Activated naive CD4-positive, alpha-beta T cell treated with anti-CD3 and anti-CD28 coated beads for 36 hours (primary cell): ENCODE measurements around the gene HSPG2. TPM values are rescaled to one million over a fixed set of nuclear protein-coding genes. Genes with fewer than 3 reads are reported as not detected.
"Not testable (repeated sequence)": the region's sequence is repeated elsewhere in the genome, so short reads cannot be mapped to it uniquely, and the experiment has no call there.

ENCODE experiments used
- CTCF ChIA-PET: fragments of 350-600 bp; sonication (Branson Sonifier 250); formaldehyde crosslinking; loops from one replicate; lab custom pipeline; 2021; ENCODE audit warnings: antibody characterized with exemption; lab: Charles Lee
- DNase-seq: peaks from one replicate; pipeline ENCODE4 v3.0.0-alpha.2; 2020
- H3K27ac Mint-ChIP-seq: one replicate; pipeline ENCODE4 v1.8.0; 2021; ENCODE audit warnings: mild to moderate bottlenecking, mixed read lengths
- H3K27me3 Mint-ChIP-seq: one replicate; pipeline ENCODE4 v1.8.0; 2021; ENCODE audit warnings: low read depth, mixed read lengths
- H3K36me3 Mint-ChIP-seq: one replicate; pipeline ENCODE4 v1.8.0; 2021; ENCODE audit warnings: low read depth, mixed read lengths
- H3K4me1 Mint-ChIP-seq: one replicate; pipeline ENCODE4 v1.8.0; 2021; ENCODE audit warnings: low read depth, mixed read lengths
- H3K4me3 Mint-ChIP-seq: one replicate; pipeline ENCODE4 v1.8.0; 2021; ENCODE audit warnings: mild to moderate bottlenecking, moderate library complexity, mixed read lengths
- H3K9me3 Mint-ChIP-seq: one replicate; pipeline ENCODE4 v1.8.0; 2021; ENCODE audit warnings: mixed read lengths
- intact Hi-C: fragments of 100-400 bp; cut with micrococcal nuclease; formaldehyde crosslinking; loops from one replicate; pipeline ENCODE4 v1.15.1; 2023
- total RNA-seq, 2 experiments: library from RNA; stranded (reverse); gene quantifications; one replicate each; pipeline ENCODE4 v1.2.3, GENCODE V29; 2021

The HSPG2 gene
- total RNA-seq, 2 experiments from 2014 or later = 4.5 to 4.9 TPM

DNA sequence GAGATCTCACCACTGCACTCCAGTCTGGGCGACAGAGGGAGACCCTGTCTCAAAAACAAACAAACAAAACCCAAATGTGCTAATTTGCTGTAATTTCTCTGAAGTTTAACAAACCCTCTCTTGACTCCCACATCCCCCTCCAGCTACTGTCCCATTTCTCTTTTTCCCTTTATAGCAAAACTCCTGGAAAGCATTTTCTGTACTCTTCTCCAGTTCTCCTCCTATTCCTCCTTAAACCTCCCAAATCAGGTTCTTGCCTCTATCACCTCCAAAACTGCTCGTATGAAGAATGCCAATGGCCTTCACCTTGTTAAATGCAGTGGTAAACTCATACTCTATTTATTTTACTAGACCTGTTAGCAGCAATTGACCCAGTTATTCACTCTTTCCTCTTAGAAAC lies 150.5 kb downstream of the HSPG2 start:
- Mint-ChIP-seq H3K4me3 (no peak overlapping the region), H3K36me3 (peaks cover 5% of the 10 kb centered on the region), H3K9me3 (no peaks in the 10 kb centered on the region), H3K4me1 (peaks cover 5% of the 10 kb centered on the region), H3K27ac (no peak overlapping the region), H3K27me3 (no peaks in the 10 kb centered on the region)
- intact Hi-C loops = no loop called here
- no peak for DNase-seq
- CTCF ChIA-PET = no interaction called here

- H3K27ac Mint-ChIP-seq, H3K36me3 Mint-ChIP-seq, H3K4me3 Mint-ChIP-seq, H3K4me1 Mint-ChIP-seq, DNase-seq, H3K27me3 Mint-ChIP-seq, H3K9me3 Mint-ChIP-seq, intact Hi-C loops: not testable (repeated sequence)
- CTCF ChIA-PET = interaction anchor here (0.6 kb wide), 1 partner anchor 655 kb away, joined by 3 read pairs; no protein-coding TSS in a partner anchor
Observed at GRCh38 chr1:21785764-21786163, 151.3 kb downstream of the HSPG2 start.

DNA sequence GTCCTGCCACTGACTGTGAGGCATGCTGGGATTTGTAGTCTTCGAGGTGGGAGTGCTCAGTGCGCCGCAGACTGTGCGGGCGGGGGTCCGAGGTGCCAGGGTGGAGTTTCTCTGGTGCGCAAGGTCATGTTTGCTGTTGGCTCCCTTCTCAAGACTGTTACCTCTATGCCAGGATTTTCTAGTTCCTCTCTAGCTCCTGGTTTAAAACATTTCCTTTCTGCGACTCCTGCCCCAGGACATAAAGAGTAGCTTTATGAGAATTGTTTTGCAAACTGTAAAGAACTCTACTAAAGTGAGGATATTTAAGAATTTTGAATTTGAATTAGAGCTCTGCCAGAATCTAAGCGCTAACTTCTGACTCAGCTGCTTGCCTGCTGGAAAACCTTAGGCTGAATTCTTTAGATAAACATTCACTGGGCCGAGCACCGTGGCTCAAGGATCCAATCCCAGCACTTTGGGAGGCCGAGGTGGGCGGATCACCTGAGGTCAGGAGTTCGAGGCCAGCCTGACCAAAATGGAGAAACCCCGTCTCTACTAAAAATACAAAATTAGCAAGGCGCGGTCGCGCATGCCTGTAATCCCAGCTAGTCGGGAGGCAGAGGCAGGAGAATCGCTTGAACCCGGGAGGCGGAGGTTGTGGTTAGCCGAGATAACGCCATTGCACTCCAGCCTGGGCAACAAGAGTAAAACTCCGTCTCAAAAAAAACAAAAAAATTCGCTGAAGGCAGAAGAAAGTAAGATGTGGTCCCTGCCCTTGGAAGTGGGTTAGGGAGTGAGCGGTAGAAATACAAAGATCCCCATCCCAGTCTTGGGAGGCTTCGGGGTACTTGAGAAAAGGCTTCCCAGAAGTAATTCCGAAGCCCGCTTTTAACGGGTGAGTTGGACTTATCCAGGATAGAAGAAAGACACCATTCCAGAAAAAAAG lies 153.2 kb downstream of the HSPG2 start:
- Mint-ChIP-seq H3K9me3 (no peaks in the 10 kb centered on the region), H3K27ac (peak overlapping the region; percentile 100), H3K4me1 (peaks cover 18% of the 10 kb centered on the region), H3K4me3 (peak overlapping the region; percentile 95), H3K36me3 (peaks cover 7% of the 10 kb centered on the region), H3K27me3 (no peaks in the 10 kb centered on the region)
- CTCF ChIA-PET = interaction anchor here (1.1 kb wide), 1 partner anchor 58 kb away, joined by 3 read pairs; no protein-coding TSS in a partner anchor
- no peak for DNase-seq
- intact Hi-C loops = loop anchor here (1.0 to 5.0 kb wide), 9 partner anchors 43 to 852 kb away; partner anchors contain the start of genes RAP1GAP and ZBTB40

DNA sequence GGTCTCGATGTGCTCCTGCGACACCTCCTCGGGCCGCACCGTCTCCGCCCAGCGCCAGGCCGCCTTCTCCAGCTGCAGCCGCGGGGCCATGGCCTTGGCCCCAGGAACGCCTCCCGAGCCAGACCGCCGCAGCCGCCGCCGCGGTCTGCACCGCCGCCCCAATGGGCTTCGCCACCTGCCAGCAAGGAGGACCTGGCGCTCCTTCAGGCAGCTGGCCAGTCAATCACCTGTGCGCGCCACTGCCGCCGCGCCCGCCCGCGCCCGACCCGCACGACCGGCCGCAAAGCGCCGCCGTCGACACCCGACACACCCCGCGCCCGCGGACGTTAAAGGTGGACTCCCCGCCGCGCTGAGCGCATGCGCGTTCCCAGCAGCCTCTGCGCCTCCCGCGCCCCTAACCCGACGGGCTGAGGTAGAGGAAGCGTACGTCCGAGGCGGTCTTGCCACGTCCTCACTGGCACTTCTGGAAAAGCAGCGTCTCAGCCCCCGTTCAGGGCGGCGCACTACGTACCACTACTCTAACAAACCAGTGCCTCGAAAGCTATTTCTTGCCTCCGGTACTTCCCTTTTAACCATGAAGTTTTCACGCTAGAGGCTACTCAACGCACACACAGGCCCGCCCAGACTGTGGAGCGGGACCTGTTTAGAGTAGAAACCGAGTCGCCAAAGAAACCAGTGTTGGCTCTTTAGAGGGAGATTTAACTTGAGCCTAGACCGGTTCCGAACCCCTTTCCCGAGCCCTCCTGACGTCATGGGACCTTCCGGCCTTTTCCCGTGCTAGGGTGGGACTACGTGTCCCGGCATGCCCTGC lies 154.0 kb downstream of the HSPG2 start, which contains the start of gene USP48:
USP48 (minus strand) TSS at position 282 of the 811 bp plus-strand sequence; CDS start at position 90, 192 bp downstream.
- DNase-seq = peak; percentile 97
- peaks cover 25% of the 10 kb centered on the region for H3K4me1 Mint-ChIP-seq
- peak within 1 kb of the TSS; percentile 95 for H3K4me3 Mint-ChIP-seq
- CTCF ChIA-PET = interaction anchor here (0.7 to 1.1 kb wide), 4 partner anchors 37 to 174 kb away, joined by 3 to 5 read pairs (median 3); no protein-coding TSS in a partner anchor
- peak within 1 kb of the TSS; percentile 100 for H3K27ac Mint-ChIP-seq
- intact Hi-C loops = loop anchor here (1.0 to 5.0 kb wide), 10 partner anchors 42 to 851 kb away; partner anchors contain the start of genes RAP1GAP and ZBTB40
- H3K27me3 Mint-ChIP-seq = no peaks in the 10 kb centered on the region
- peaks cover 7% of the 10 kb centered on the region for H3K36me3 Mint-ChIP-seq
- no peaks in the 10 kb centered on the region for H3K9me3 Mint-ChIP-seq

- H3K9me3 Mint-ChIP-seq = no peaks in the 10 kb centered on the region
- intact Hi-C loops = loop anchor here (1.0 to 5.0 kb wide), 7 partner anchors 42 to 670 kb away; partner anchors contain the start of genes RAP1GAP and ZBTB40
- peak overlapping the region; percentile 95 for H3K4me3 Mint-ChIP-seq
- H3K4me1 Mint-ChIP-seq = peaks cover 29% of the 10 kb centered on the region
- peak overlapping the region; percentile 100 for H3K27ac Mint-ChIP-seq
- DNase-seq = peak; percentile 74
- H3K36me3 Mint-ChIP-seq = peaks cover 8% of the 10 kb centered on the region
- CTCF ChIA-PET = interaction anchor here (0.8 to 1.2 kb wide), 8 partner anchors 20 to 242 kb away, joined by 3 to 5 read pairs (median 3); no protein-coding TSS in a partner anchor
- H3K27me3 Mint-ChIP-seq = no peaks in the 10 kb centered on the region
Observed at GRCh38 chr1:21782349-21782867, 154.7 kb downstream of the HSPG2 start.

DNA sequence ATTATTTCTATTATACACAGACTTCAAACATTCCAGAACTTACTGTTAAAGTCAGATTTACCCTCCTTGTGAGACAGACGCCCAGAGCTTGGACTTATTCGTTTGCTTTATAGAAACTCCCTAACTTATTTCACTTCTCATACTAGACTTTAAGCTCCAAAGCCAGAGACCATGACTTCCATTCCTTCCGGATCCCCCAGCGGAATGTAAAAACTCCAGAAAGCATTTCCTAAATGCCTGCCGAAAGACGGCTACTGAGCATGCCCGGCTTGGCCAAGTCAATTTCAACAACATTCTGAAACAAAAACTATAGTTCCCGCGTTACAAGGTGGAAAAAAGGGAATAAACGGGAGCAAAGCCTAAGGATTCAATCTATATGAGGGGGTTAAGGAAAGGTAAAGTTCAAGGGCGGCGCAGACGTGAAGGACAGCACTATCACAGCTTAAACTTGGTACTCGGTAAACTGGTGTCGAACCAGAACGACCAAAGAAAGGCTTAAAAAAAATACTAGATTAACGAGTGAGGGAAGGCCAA lies 155.2 kb downstream of the HSPG2 start:
- H3K4me1 Mint-ChIP-seq = peaks cover 34% of the 10 kb centered on the region

GRCh38 chr1:21779613-21780521 lies 157.2 kb downstream of the HSPG2 start:
- intact Hi-C loops = loop anchor here (1.0 to 5.0 kb wide), 6 partner anchors 14 to 672 kb away; partner anchors contain the start of genes EIF4G3 and ZBTB40
- peaks cover 10% of the 10 kb centered on the region for H3K36me3 Mint-ChIP-seq
- H3K4me3 Mint-ChIP-seq = peak overlapping the region; percentile 70
- no peaks in the 10 kb centered on the region for H3K9me3 Mint-ChIP-seq
- no peaks in the 10 kb centered on the region for H3K27me3 Mint-ChIP-seq
- peak; percentile 85 for DNase-seq
- H3K27ac Mint-ChIP-seq = peak overlapping the region; percentile 96
- H3K4me1 Mint-ChIP-seq = peaks cover 48% of the 10 kb centered on the region
- CTCF ChIA-PET = no interaction called here

More for the DNA sequence above, 155.2 kb downstream of the HSPG2 start:
- Mint-ChIP-seq H3K27me3 (no peaks in the 10 kb centered on the region), H3K4me3 (peak overlapping the region; percentile 95), H3K27ac (peak overlapping the region; percentile 100), H3K36me3 (peaks cover 10% of the 10 kb centered on the region), H3K9me3 (no peaks in the 10 kb centered on the region)
- CTCF ChIA-PET = interaction anchor here (0.8 to 1.2 kb wide), 7 partner anchors 20 to 242 kb away, joined by 3 to 5 read pairs (median 3); no protein-coding TSS in a partner anchor
- DNase-seq = no peak
- intact Hi-C loops = loop anchor here (1.0 to 5.0 kb wide), 7 partner anchors 41 to 670 kb away; partner anchors contain the start of genes RAP1GAP and ZBTB40

GRCh38 chr1:21778405-21778727 lies 158.7 kb downstream of the HSPG2 start:
- intact Hi-C loops = loop anchor here (2.0 to 5.0 kb wide), 2 partner anchors 270 to 601 kb away; partner anchors contain the start of gene EIF4G3
- Mint-ChIP-seq H3K4me1 (peaks cover 51% of the 10 kb centered on the region), H3K4me3 (no peak overlapping the region)

DNA sequence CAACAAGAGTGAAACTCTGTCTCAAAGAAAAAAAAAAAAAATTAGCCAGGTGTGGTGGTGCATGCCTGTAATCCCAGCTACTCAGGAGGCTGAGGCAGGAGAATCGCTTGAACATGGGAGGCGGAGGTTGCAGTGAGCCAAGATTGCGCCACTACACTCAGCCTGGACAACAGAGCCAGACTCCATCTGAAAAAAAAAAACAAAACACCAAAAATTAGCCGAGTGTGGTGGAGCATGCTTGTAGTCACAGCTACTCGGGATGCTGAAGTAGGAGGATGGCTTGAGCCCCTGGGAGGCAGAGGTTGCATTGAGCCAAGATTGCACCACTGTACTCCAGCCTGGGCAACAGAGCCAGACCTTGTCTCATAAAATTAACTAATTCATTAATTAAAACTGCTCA lies 160.2 kb downstream of the HSPG2 start:
- not testable (repeated sequence) for H3K9me3 Mint-ChIP-seq, H3K4me3 Mint-ChIP-seq, H3K36me3 Mint-ChIP-seq, H3K27me3 Mint-ChIP-seq, DNase-seq
- peaks cover 53% of the 10 kb centered on the region for H3K4me1 Mint-ChIP-seq
- CTCF ChIA-PET = interaction anchor here (0.6 to 1.0 kb wide), 3 partner anchors 15 to 507 kb away, joined by 3 read pairs; no protein-coding TSS in a partner anchor
- intact Hi-C loops = loop anchor here (5.0 kb wide), 1 partner anchor 600 kb away; the partner anchor contains the start of gene EIF4G3
- peak overlapping the region; percentile 56 for H3K27ac Mint-ChIP-seq

More at GRCh38 chr1:21778405-21778727, 158.7 kb downstream of the HSPG2 start:
- Mint-ChIP-seq H3K36me3 (peaks cover 10% of the 10 kb centered on the region), H3K27me3 (no peaks in the 10 kb centered on the region), H3K27ac (peak overlapping the region; percentile 82), H3K9me3 (no peaks in the 10 kb centered on the region)
- CTCF ChIA-PET = no interaction called here
- no peak for DNase-seq

GRCh38 chr1:21775985-21776562 lies 161.0 kb downstream of the HSPG2 start:
- peak overlapping the region; percentile 70 for H3K27ac Mint-ChIP-seq
- H3K4me1 Mint-ChIP-seq = peaks cover 52% of the 10 kb centered on the region
- intact Hi-C loops = loop anchor here (5.0 kb wide), 1 partner anchor 599 kb away; the partner anchor contains the start of gene EIF4G3
- H3K9me3 Mint-ChIP-seq = no peaks in the 10 kb centered on the region
- peaks cover 9% of the 10 kb centered on the region for H3K36me3 Mint-ChIP-seq
- DNase-seq = no peak
- no peaks in the 10 kb centered on the region for H3K27me3 Mint-ChIP-seq
- H3K4me3 Mint-ChIP-seq = no peak overlapping the region
- CTCF ChIA-PET = interaction anchor here (0.6 to 0.8 kb wide), 2 partner anchors 55 to 506 kb away, joined by 3 read pairs; no protein-coding TSS in a partner anchor
